ENCODE measurements around the gene PIPOX.

Gene PIPOX

DNA sequence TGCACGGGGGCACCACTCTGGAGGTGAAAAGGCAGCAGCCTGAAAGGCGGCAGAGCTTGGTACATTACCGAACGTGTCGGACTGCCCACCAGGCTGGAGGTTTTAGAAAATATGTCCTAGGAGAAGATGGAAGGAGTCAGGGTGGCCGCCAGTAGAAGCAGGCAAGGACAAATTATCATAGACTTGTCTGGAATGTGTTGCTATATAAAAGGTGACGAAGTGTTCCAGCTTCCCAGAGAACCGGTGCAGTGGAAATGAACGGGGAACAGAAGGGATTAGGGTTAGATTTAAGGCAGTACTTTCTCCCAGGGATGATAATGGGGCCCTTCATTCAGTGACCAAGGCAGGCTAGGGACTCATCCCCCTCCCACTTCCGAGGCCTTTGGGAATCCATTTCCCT, 27.4 kb downstream of the PIPOX start:
- DNase-seq (ENCODE audit: low read depth), result no peak
- H3K4me3 ChIP-seq (ENCODE audit: low read depth, low read length), result no peak overlapping the region
- TF ChIP-seq, protein P1, sequence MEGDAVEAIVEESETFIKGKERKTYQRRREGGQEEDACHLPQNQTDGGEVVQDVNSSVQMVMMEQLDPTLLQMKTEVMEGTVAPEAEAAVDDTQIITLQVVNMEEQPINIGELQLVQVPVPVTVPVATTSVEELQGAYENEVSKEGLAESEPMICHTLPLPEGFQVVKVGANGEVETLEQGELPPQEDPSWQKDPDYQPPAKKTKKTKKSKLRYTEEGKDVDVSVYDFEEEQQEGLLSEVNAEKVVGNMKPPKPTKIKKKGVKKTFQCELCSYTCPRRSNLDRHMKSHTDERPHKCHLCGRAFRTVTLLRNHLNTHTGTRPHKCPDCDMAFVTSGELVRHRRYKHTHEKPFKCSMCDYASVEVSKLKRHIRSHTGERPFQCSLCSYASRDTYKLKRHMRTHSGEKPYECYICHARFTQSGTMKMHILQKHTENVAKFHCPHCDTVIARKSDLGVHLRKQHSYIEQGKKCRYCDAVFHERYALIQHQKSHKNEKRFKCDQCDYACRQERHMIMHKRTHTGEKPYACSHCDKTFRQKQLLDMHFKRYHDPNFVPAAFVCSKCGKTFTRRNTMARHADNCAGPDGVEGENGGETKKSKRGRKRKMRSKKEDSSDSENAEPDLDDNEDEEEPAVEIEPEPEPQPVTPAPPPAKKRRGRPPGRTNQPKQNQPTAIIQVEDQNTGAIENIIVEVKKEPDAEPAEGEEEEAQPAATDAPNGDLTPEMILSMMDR (IDR thresholded peaks at IDR 0.05; ENCODE audit: control insufficient read depth, extremely low read depth, insufficient read depth), result no peak

DNA sequence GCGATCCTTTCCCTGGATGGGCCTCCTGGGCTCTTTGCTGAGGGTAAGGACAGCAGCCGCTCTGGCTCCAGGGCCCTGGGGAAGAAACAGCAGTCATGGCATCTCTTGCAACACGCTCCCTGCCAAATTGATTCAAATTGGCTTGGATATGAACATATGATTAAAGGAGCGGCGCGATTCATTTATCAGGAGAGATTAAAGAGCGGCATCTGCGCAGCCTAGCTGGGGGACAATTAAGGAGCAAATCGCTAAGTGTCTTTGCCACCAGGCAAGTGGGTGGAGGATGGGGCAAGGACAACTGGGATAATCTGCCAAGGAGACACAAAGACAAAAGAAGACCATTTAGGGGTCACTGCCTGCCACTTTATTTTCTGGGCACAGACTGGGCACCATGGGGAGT, 27.8 kb downstream of the PIPOX start:
- H3K4me3 ChIP-seq (ENCODE audit: low read depth, low read length), result no peak overlapping the region
- TF ChIP-seq, protein P1 (IDR thresholded peaks at IDR 0.05; ENCODE audit: control insufficient read depth, extremely low read depth, insufficient read depth), result no peak
- no peak for DNase-seq (ENCODE audit: low read depth)

DNA sequence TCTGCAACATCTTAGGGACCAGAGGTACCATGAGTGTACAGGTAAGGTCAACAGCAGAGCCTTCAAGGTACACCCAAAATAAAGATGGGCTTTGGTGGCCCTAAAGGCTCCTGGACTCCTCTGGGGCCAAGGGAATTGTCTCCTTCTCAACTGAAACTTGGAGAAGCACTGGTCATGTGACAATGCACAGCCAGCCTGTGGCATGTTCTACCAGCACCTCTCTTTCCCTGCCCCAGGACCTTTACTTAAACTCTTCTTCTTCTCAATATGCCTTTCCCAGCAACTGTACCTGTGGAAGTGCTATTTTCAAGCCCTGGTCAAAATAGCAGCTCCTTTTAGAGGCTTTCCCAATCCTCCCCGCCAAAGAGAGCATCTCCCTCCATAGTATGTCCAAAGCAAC, 28.4 kb downstream of the PIPOX start:
- DNase-seq (ENCODE audit: low read depth), result no peak
- TF ChIP-seq, protein P1 (IDR thresholded peaks at IDR 0.05; ENCODE audit: control insufficient read depth, extremely low read depth, insufficient read depth), result no peak
- no peak overlapping the region for H3K4me3 ChIP-seq (ENCODE audit: low read depth, low read length)

DNA sequence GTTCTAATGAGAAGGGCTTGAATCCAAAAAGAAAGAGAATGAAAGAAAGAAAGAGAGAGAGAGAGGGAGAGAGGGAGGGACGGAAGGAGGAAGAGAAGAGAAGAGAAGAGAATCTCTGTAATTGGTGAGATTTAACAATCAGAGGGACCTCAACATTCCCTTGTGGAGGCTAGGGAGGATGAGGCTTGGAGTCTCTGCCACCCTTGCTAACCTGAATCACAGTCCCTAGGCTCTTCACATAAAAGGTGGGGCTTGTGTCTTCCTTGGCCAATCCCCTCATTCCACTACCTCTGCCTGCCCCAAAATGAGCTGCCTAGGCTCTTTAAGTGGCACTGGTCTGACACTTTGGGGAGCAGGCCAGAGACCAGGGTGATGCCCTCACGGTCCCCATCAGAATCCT, 30.1 kb downstream of the PIPOX start:
- no peak overlapping the region for H3K4me3 ChIP-seq (ENCODE audit: low read depth, low read length)

DNA sequence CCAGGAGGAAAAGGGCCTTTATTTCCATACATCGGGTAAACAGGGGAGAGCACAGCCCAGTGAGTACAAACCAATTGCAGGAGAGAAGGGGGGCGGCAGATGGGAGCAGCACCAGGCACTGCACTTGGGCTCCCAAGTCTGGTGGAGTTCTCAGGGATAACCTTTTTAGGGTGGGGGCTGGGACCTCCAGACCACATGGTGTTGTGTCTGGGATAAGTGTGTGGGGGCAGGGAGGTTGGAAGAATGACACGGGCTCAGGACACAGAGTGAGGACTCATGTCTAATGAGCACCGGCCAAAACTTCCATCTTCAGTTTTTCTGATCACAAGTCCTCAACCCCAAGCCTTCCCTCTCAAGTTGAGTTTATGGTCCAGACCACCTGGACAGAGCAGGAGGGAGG, 30.6 kb downstream of the PIPOX start:
- TF ChIP-seq, protein P1 (IDR thresholded peaks at IDR 0.05; ENCODE audit: control insufficient read depth, extremely low read depth, insufficient read depth), result no peak
- DNase-seq (ENCODE audit: low read depth), result no peak
- H3K4me3 ChIP-seq (ENCODE audit: low read depth, low read length), result no peak overlapping the region

More for the DNA sequence above, 30.1 kb downstream of the PIPOX start:
- TF ChIP-seq, protein P1 (IDR thresholded peaks at IDR 0.05; ENCODE audit: control insufficient read depth, extremely low read depth, insufficient read depth), result no peak
- no peak for DNase-seq (ENCODE audit: low read depth)

DNA sequence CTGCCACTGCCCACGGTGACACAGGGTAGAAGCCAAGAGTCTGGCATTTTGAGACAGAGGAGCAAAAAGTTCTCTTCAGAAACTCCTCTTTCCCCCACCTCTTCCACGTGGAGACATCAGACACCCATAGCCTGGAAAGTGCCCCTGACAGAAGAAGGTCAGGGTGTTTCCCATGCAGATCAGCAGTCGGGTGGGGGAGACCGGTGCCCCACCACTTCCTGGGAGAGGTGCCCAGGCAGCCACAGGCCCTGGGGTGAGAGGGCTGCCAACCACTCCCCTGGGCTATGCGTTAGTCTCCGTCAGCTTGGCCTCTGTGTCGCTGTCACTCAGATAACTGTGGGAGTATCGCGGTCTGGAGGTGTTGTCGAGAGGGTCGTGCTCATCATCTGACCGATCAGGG, 31.5 kb downstream of the PIPOX start:
- H3K4me3 ChIP-seq (ENCODE audit: low read depth, low read length), result no peak overlapping the region
- TF ChIP-seq, protein P1 (IDR thresholded peaks at IDR 0.05; ENCODE audit: control insufficient read depth, extremely low read depth, insufficient read depth), result no peak
- DNase-seq (ENCODE audit: low read depth), result no peak

DNA sequence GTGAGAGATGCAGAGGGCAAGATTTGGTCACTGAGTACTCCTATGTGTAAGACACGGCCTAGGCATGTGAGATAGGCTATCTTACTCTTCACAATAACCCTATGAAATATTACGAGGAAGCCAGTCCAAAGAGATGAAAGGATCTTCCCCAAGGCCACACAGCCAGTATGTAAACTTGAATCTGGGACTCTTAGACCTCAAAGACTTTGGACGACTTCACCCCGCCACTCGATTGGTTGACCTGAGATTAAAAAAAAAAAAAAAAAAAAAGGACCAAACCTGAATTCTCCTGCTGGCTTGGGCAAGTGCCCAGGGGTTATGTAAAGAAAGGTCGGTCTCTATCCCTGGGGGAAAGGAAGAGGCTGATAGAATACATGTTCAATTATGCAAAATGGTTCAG, 33.1 kb downstream of the PIPOX start:
- TF ChIP-seq, protein P1 (IDR thresholded peaks at IDR 0.05; ENCODE audit: control insufficient read depth, extremely low read depth, insufficient read depth), result no peak
- no peak for DNase-seq (ENCODE audit: low read depth)
- H3K4me3 ChIP-seq (ENCODE audit: low read depth, low read length), result no peak overlapping the region

Measured in LNCaP clone FGC (cell line).